ENCODE results near the gene ZCCHC3. TPM values are rescaled to one million over a fixed set of nuclear protein-coding genes. Genes with fewer than 3 reads are reported as not detected.

Gene ZCCHC3
- total and polyA plus RNA-seq, 2 experiments from 2014 or later = 26.5 to 66.3 TPM

DNA sequence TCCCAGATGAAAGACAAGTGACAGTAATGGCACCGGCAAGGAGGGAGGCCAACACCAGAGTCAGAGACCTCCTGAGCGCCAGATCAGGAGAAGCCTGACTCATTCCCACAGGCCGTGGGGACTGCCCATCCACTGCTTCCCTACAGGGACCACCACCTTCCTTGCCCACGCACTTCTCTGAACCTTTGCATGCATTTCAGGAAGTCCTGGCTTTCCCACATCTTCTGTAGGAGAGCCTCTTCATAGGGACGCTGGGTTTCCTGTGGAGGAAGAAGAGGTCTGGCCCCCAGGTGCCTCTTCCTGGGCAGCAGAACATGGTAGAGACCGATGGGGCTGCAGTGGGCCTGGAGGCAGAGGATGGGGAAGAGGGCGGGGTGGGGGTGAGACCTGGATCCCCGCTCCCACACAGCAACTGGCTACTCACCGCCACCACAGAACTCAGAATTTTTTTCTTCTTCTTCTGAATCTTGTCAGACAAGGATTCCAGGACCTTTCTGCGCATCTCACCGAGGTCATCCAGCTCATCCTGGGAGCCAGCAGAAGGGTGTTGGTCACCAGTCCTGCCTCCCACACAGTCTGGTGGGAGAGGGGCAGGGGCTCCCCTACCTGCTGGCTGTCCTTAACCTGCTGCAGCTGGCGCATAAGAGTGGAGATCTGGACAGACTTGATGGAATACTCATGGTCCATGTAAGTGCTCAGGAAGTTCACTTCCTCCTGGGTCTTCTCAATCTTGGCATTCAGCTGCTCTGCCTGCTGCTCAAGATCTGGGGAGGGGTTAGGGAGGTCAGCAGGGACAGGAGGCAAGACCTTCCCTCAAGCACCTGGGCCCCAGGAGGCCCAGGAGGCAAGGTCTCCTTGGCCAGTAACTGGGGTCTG, 20.5 kb upstream of the ZCCHC3 start:
- Histone ChIP-seq H3K9me2 (ENCODE audit: insufficient read depth) (no peaks in the 10 kb centered on the region), H3K4me3 (no peak overlapping the region), H3K27ac (ENCODE audit: low read depth) (no peak overlapping the region), H3K27me3 (ENCODE audit: insufficient read depth) (no peaks in the 10 kb centered on the region), H3K79me2 (replicated peaks; ENCODE audit: insufficient read depth) (no peaks in the 10 kb centered on the region), H3K4me2 (no peak overlapping the region), H2AFZ (no peak overlapping the region), H3K36me3 (ENCODE audit: insufficient read depth) (0 out of 2 replicates have a peak, but pooled peaks cover 4% of the 10 kb centered on the region), H3K4me1 (ENCODE audit: insufficient read depth) (peaks cover 6% of the 10 kb centered on the region; the same call in 1 of the 2 replicates), H3F3A (replicated peaks; ENCODE audit: low read depth) (peaks cover 22% of the 10 kb centered on the region), H4K20me1 (replicated peaks; ENCODE audit: insufficient read depth) (peaks cover 6% of the 10 kb centered on the region)
- peaks cover 15% of the 10 kb centered on the region for H3K27me3 Mint-ChIP-seq (ENCODE audit: insufficient read depth, low read depth, poor library complexity)
- H3K27ac Mint-ChIP-seq = no peak overlapping the region
- 0 out of 3 replicates have a peak, but pooled peaks cover 7% of the 10 kb centered on the region for H3K9me3 Mint-ChIP-seq
- peaks cover 8% of the 10 kb centered on the region for H3K4me1 Mint-ChIP-seq
- DNase-seq (ENCODE audit: low spot score) (no peak), ATAC-seq (no peak)
- H3K4me3 Mint-ChIP-seq = no peak overlapping the region
- TF ChIP-seq CREB1 (CRISPR knock-in tag; IDR thresholded peaks at IDR 0.05; ENCODE audit: low read depth) (no peak), ZNF462 (CRISPR knock-in tag; IDR thresholded peaks at IDR 0.05) (no peak), NANOG (IDR thresholded peaks at IDR 0.05; ENCODE audit: borderline replicate concordance) (no peak), EZH2phosphoT487 (IDR thresholded peaks at IDR 0.05; ENCODE audit: unreplicated experiment) (no peak), CTCF (conservative IDR thresholded peaks at IDR 0.05; ENCODE audit: low read depth in 2 of 2) (no peak), POLR2AphosphoS5 (IDR thresholded peaks at IDR 0.05; ENCODE audit: low read depth) (no peak), STAT1 (IDR thresholded peaks at IDR 0.05; ENCODE audit: unreplicated experiment) (no peak), ZNF331 (CRISPR knock-in tag; IDR thresholded peaks at IDR 0.05; ENCODE audit: low read depth) (no peak), EZH2 (IDR thresholded peaks at IDR 0.05; ENCODE audit: low read depth, unreplicated experiment) (no peak), JUNB (IDR thresholded peaks at IDR 0.05; ENCODE audit: unreplicated experiment) (no peak), ZNF114 (CRISPR knock-in tag; IDR thresholded peaks at IDR 0.05) (no peak)
- TF ChIP-seq, protein P1, sequence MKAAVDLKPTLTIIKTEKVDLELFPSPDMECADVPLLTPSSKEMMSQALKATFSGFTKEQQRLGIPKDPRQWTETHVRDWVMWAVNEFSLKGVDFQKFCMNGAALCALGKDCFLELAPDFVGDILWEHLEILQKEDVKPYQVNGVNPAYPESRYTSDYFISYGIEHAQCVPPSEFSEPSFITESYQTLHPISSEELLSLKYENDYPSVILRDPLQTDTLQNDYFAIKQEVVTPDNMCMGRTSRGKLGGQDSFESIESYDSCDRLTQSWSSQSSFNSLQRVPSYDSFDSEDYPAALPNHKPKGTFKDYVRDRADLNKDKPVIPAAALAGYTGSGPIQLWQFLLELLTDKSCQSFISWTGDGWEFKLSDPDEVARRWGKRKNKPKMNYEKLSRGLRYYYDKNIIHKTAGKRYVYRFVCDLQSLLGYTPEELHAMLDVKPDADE (IDR thresholded peaks at IDR 0.05) = no peak
- TF ChIP-seq, protein P2, sequence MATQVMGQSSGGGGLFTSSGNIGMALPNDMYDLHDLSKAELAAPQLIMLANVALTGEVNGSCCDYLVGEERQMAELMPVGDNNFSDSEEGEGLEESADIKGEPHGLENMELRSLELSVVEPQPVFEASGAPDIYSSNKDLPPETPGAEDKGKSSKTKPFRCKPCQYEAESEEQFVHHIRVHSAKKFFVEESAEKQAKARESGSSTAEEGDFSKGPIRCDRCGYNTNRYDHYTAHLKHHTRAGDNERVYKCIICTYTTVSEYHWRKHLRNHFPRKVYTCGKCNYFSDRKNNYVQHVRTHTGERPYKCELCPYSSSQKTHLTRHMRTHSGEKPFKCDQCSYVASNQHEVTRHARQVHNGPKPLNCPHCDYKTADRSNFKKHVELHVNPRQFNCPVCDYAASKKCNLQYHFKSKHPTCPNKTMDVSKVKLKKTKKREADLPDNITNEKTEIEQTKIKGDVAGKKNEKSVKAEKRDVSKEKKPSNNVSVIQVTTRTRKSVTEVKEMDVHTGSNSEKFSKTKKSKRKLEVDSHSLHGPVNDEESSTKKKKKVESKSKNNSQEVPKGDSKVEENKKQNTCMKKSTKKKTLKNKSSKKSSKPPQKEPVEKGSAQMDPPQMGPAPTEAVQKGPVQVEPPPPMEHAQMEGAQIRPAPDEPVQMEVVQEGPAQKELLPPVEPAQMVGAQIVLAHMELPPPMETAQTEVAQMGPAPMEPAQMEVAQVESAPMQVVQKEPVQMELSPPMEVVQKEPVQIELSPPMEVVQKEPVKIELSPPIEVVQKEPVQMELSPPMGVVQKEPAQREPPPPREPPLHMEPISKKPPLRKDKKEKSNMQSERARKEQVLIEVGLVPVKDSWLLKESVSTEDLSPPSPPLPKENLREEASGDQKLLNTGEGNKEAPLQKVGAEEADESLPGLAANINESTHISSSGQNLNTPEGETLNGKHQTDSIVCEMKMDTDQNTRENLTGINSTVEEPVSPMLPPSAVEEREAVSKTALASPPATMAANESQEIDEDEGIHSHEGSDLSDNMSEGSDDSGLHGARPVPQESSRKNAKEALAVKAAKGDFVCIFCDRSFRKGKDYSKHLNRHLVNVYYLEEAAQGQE (IDR thresholded peaks at IDR 0.05; ENCODE audit: unreplicated experiment) = no peak
- H3K36me3 Mint-ChIP-seq (ENCODE audit: low read depth) = peaks cover 54% of the 10 kb centered on the region

All from GM23338 (cell line).